A549 treated with AZD9567 at 1 μM for 4 hours (cell line): ENCODE results near the gene CNPPD1. TPM values are rescaled to one million over a fixed set of nuclear protein-coding genes. Genes with fewer than 3 reads are reported as not detected.

ENCODE experiments used
- total RNA-seq: library from RNA; stranded (reverse); fragments of 200-300 nt; extraction: Qiagen RNA extraction; gene quantifications from 5 replicates; pipeline ENCODE4 v1.2.3, GENCODE V29; 2022; ENCODE audit not compliant: insufficient read depth

Gene CNPPD1
- 42.4 to 47.3 TPM (median 45.6 TPM) in 5 replicates for total RNA-seq

GRCh38 chr2:219176818-219177551, at the start of gene CNPPD1:
CNPPD1 (minus strand) TSS chr2:219176925; CDS start chr2:219176828, 97 bp downstream.

GRCh38 chr2:219218732-219219701, 42.3 kb upstream of the CNPPD1 start, which contains the start of gene ABCB6:
ABCB6 (minus strand) TSS chr2:219218958; CDS start chr2:219218673, 285 bp downstream.

GRCh38 chr2:219206328-219207133, 29.8 kb upstream of the CNPPD1 start, which contains the start of gene ZFAND2B:
ZFAND2B (plus strand) TSS chr2:219206782; CDS start chr2:219206988, 206 bp downstream.

GRCh38 chr2:219177552-219178376, 1.0 kb upstream of the CNPPD1 start, which contains the start of gene RETREG2:
RETREG2 (plus strand) TSS chr2:219178275; CDS start chr2:219178353, 78 bp downstream.

GRCh38 chr2:219169930-219170654, 6.6 kb downstream of the CNPPD1 start, which contains the start of gene SLC23A3:
SLC23A3 (minus strand) TSS chr2:219170029; CDS start chr2:219169984, 45 bp downstream.

GRCh38 chr2:219160186-219161017, 16.3 kb downstream of the CNPPD1 start, which contains the start of gene NHEJ1:
NHEJ1 (minus strand) TSS chr2:219160815; CDS start chr2:219158362, 2,453 bp downstream.

Other genes with a start within 250 kb of the CNPPD1 start
- 2.9 to 5.3 TPM (median 4.8 TPM) in 5 replicates for gene CDK5R2, start 217.3 kb downstream of the CNPPD1 start, total RNA-seq
- 0.03 TPM in 1 of 5 replicates, not detected in the others for gene FEV, start 191.7 kb downstream of the CNPPD1 start, total RNA-seq
- not detected in 5 replicates for gene CRYBA2, start 183.5 kb downstream of the CNPPD1 start, total RNA-seq
- 0.13 to 0.22 TPM (median 0.18 TPM) in 4 of 5 replicates, not detected in the other for gene CFAP65, start 135.4 kb downstream of the CNPPD1 start, total RNA-seq
- 0.27 to 0.62 TPM (median 0.46 TPM) in 4 of 5 replicates, not detected in the other for gene IHH, start 116.0 kb downstream of the CNPPD1 start, total RNA-seq
- 14.5 to 40.0 TPM (median 16.5 TPM) in 5 replicates for gene NHEJ1, start 16.1 kb downstream of the CNPPD1 start, total RNA-seq
- 0.68 to 1.2 TPM (median 0.92 TPM) in 4 of 5 replicates, not detected in the other for gene SLC23A3, start 6.9 kb downstream of the CNPPD1 start, total RNA-seq
- gene RETREG2, start 1.4 kb upstream of the CNPPD1 start, total RNA-seq, result 61.8 to 86.6 TPM (median 81.2 TPM) in 5 replicates
- 19.0 to 24.6 TPM (median 21.7 TPM) in 5 replicates for gene ZFAND2B, start 29.9 kb upstream of the CNPPD1 start, total RNA-seq
- 27.7 to 35.3 TPM (median 30.6 TPM) in 5 replicates for gene ABCB6, start 42.0 kb upstream of the CNPPD1 start, total RNA-seq
- gene ATG9A, start 52.7 kb upstream of the CNPPD1 start, total RNA-seq, result 37.4 to 46.2 TPM (median 40.8 TPM) in 5 replicates
- 14.6 to 31.0 TPM (median 19.9 TPM) in 5 replicates for gene ANKZF1, start 52.9 kb upstream of the CNPPD1 start, total RNA-seq
- gene GLB1L, start 68.5 kb upstream of the CNPPD1 start, total RNA-seq, result 5.6 to 7.1 TPM (median 5.9 TPM) in 5 replicates
- 23.5 to 31.2 TPM (median 28.5 TPM) in 5 replicates for gene STK16, start 68.6 kb upstream of the CNPPD1 start, total RNA-seq
- gene TUBA4B, start 76.3 kb upstream of the CNPPD1 start, total RNA-seq, result 0.13 to 0.22 TPM (median 0.19 TPM) in 4 of 5 replicates, not detected in the other
- 242 to 422 TPM (median 253 TPM) in 5 replicates for gene TUBA4A, start 77.0 kb upstream of the CNPPD1 start, total RNA-seq
- 26.0 to 41.0 TPM (median 35.4 TPM) in 5 replicates for gene DNAJB2, start 102.4 kb upstream of the CNPPD1 start, total RNA-seq
- gene PTPRN, start 132.5 kb upstream of the CNPPD1 start, total RNA-seq, result 0.92 to 1.8 TPM (median 1.1 TPM) in 4 of 5 replicates, not detected in the other
- gene RESP18, start 155.8 kb upstream of the CNPPD1 start, total RNA-seq, result not detected in 5 replicates
- 62.7 to 99.5 TPM (median 71.7 TPM) in 5 replicates for gene DNPEP, start 211.0 kb upstream of the CNPPD1 start, total RNA-seq
- gene DES, start 241.5 kb upstream of the CNPPD1 start, total RNA-seq, result 0.03 to 0.27 TPM (median 0.15 TPM) in 3 of 5 replicates, not detected in the others